CD14-positive monocyte (primary cell): ENCODE measurements around the gene PRRC2B. TPM values are rescaled to one million over a fixed set of nuclear protein-coding genes. Genes with fewer than 3 reads are reported as not detected.

Experiments
- DNase-seq, 3 donors: peaks; one replicate each; pipeline ENCODE4 v3.0.0-alpha.2; 2011 to 2022
- H2AFZ ChIP-seq: 2 replicates; pipeline ENCODE4 v1.6.0; 2012; ENCODE audit warnings: mild to moderate bottlenecking, low read depth, low read length, inconsistent platforms; ENCODE audit not compliant: insufficient read depth, poor library complexity, severe bottlenecking
- H3K27ac ChIP-seq, 2 donors: 1 replicate in 1 of 2; 2 replicates in 1 of 2; pipeline ENCODE4 v1.5.1; 2012 to 2013; ENCODE audit warnings: low read length in 2 of 2, control low read depth in 1 of 2, inconsistent platforms in 1 of 2, low read depth in 1 of 2, mild to moderate bottlenecking in 1 of 2
- H3K27me3 ChIP-seq, 2 donors: one replicate each; pipeline versions ENCODE4 v1.6.0 to v1.6.1; 2011 to 2013; ENCODE audit warnings: low read length in 2 of 2; ENCODE audit not compliant: control insufficient read depth in 2 of 2, insufficient read depth in 2 of 2
- H3K36me3 ChIP-seq, 2 donors: replicated peaks in 1 of 2; 1 replicate in 1 of 2; 2 replicates in 1 of 2; pipeline versions ENCODE4 v1.5.1 to v1.6.1; 2012 to 2013; ENCODE audit warnings: low read length in 2 of 2, control low read depth in 1 of 2, inconsistent platforms in 1 of 2, mild to moderate bottlenecking in 1 of 2; ENCODE audit not compliant: insufficient read depth in 2 of 2, control insufficient read depth in 1 of 2
- H3K4me1 ChIP-seq, 2 donors: 1 replicate in 1 of 2; 2 replicates in 1 of 2; pipeline versions ENCODE4 v1.5.1 to v1.6.1; 2012 to 2013; ENCODE audit warnings: low read length in 2 of 2, control low read depth in 1 of 2, inconsistent platforms in 1 of 2, mild to moderate bottlenecking in 1 of 2, moderate library complexity in 1 of 2; ENCODE audit not compliant: insufficient read depth in 2 of 2, control insufficient read depth in 1 of 2
- H3K4me2 ChIP-seq: replicated peaks from 2 replicates; pipeline ENCODE3; 2012; ENCODE audit warnings: low read length, moderate library complexity, mild to moderate bottlenecking; ENCODE audit not compliant: poor library complexity, severe bottlenecking; ENCODE audit errors: extremely low read depth
- H3K4me3 ChIP-seq, 3 experiments: fragments of 200-600 bp in 1 of 3; sonication (generic) in 1 of 3; replicated peaks in 1 of 3; 1 replicate in 2 of 3; 2 replicates in 1 of 3; pipeline ENCODE4 v1.5.1; 2011 to 2013; ENCODE audit warnings: low read length in 3 of 3, mild to moderate bottlenecking in 3 of 3, control low read depth in 2 of 3, low read depth in 2 of 3, inconsistent platforms in 1 of 3, moderate library complexity in 1 of 3
- H3K79me2 ChIP-seq: 2 replicates; pipeline ENCODE4 v1.6.0; 2012; ENCODE audit warnings: mild to moderate bottlenecking, control low read depth, inconsistent platforms, low read length, moderate library complexity; ENCODE audit not compliant: insufficient read depth
- H3K9ac ChIP-seq: 2 replicates; pipeline ENCODE4 v1.6.0; 2017; ENCODE audit warnings: low read length, mild to moderate bottlenecking; ENCODE audit not compliant: insufficient read depth, poor library complexity, severe bottlenecking
- H3K9me3 ChIP-seq, 2 donors: replicated peaks in 1 of 2; 1 replicate in 1 of 2; 2 replicates in 1 of 2; pipeline versions ENCODE4 v1.5.1 to v1.6.1; 2012 to 2013; ENCODE audit warnings: low read length in 2 of 2, control low read depth in 1 of 2; ENCODE audit not compliant: control insufficient read depth in 1 of 2, insufficient read depth in 1 of 2
- H4K20me1 ChIP-seq: 2 replicates; pipeline ENCODE4 v1.6.0; 2012; ENCODE audit warnings: mild to moderate bottlenecking, low read length, control low read depth, moderate library complexity; ENCODE audit not compliant: insufficient read depth
- H3K27ac Mint-ChIP-seq, 7 donors: one replicate each; pipeline ENCODE4 v1.8.0; 2020; ENCODE audit warnings: mild to moderate bottlenecking in 7 of 7, mixed read lengths in 7 of 7, moderate library complexity in 6 of 7, inconsistent platforms in 2 of 7
- H3K27me3 Mint-ChIP-seq, 3 donors: one replicate each; pipeline ENCODE4 v1.8.0; 2021 to 2022; ENCODE audit warnings: low read depth in 3 of 3, mild to moderate bottlenecking in 3 of 3, mixed read lengths in 3 of 3, moderate library complexity in 3 of 3, inconsistent platforms in 1 of 3
- H3K36me3 Mint-ChIP-seq, 2 donors: one replicate each; pipeline ENCODE4 v1.8.0; 2020; ENCODE audit warnings: mixed read lengths in 2 of 2, inconsistent platforms in 1 of 2, mild to moderate bottlenecking in 1 of 2
- H3K4me1 Mint-ChIP-seq: one replicate; pipeline ENCODE4 v1.8.0; 2020; ENCODE audit warnings: mild to moderate bottlenecking, mixed read lengths
- H3K4me3 Mint-ChIP-seq, 2 donors: one replicate each; pipeline ENCODE4 v1.8.0; 2020; ENCODE audit warnings: mild to moderate bottlenecking in 2 of 2, mixed read lengths in 2 of 2, moderate library complexity in 1 of 2
- H3K9me3 Mint-ChIP-seq, 7 donors: one replicate each; pipeline ENCODE4 v1.8.0; 2020 to 2022; ENCODE audit warnings: mixed read lengths in 7 of 7, mild to moderate bottlenecking in 6 of 7, moderate library complexity in 6 of 7, inconsistent platforms in 2 of 7
- WGBS: methylation state at CpG from one replicate; pipeline ENCODE4 v1.1.5; 2013; ENCODE audit warnings: missing lambda C conversion rate; ENCODE audit not compliant: insufficient coverage; 5-methylcytosine and 5-hydroxymethylcytosine counted together
- intact Hi-C, 2 donors: fragments of 100-400 bp; cut with micrococcal nuclease; formaldehyde crosslinking; loops; one replicate each; pipeline versions ENCODE4 v1.15.0 to v1.15.1; 2023
- polyA plus RNA-seq, 3 donors: library from polyadenylated mRNA; depleted of rRNA in 1 of 3; unstranded in 2 of 3; stranded (reverse) in 1 of 3; fragments of 300-500 nt in 2 of 3; fragments of >200 nt in 1 of 3; fragmentation: Illumina TruSeq in 2 of 3; gene quantifications; 1 replicate in 2 of 3; 2 replicates in 1 of 3; pipeline ENCODE4 v1.2.3, GENCODE V29; 2012 to 2021
- TF ChIP-seq, protein P1 (sequence below): fragments of 200-600 bp; IDR thresholded peaks from one replicate; pipeline ENCODE4 v1.8.0; 2022; ENCODE audit warnings: antibody characterized with exemption, mild to moderate bottlenecking

The PRRC2B gene
- polyA plus RNA-seq, 3 donors: 2.8 to 36.2 (median 8.6) TPM

DNA sequence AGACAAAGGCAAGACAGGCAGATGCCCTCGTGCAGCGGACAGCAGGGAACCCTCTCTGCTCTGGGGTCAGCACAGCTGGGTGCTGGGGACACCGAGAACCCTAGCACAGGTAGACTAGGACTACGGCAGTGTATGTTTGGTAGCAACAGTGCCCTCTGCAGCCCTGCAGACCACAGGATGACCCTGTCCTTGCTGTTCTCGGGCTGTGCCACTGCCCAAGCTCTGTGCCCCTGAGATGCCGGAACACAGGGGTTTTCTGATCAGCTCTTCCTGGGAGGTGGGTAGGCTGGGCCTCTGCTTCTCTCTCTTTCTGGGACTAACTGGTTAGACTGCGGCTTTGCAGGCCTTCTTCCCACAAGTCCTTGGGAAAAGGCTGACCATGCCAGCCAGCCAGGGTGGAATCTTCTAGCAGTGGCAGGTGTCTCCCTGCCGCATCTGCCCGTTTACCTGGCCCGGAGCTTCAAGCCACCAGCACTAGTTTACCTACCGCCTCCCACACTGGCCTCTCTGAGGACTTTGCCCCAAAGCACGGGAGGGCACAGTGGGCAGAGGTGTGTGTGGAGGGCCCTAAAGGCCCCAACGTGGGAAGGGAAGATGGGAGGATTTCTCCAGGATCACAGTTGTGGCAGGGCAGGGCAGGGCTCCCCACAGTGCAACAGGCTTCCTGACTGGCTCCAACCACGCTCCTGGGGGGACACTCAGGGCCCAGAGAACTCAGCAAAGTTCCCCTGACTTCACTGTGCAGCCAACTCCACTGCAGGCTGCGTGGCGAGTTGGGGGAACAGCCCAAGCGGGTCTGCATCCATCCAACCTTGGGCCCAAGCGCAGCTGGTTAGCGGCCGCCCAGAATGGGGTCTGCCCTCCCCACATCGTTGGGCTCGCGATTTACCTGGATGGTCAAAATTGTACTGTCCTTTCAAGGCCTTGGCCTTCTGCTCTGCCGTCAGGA is 136.0 kb downstream of the PRRC2B start:
- Mint-ChIP-seq H3K4me3 (peak overlapping the region; percentile 77 to 84), H3K36me3 (peaks cover 35 to 47% of the 10 kb centered on the region in 2 donors), H3K27ac (peak overlapping the region in 5 of 7 donors; percentile 57 to 82 (median 72)), H3K4me1 (peaks cover 11% of the 10 kb centered on the region), H3K9me3 (no peaks in the 10 kb centered on the region), H3K27me3 (peaks cover 2 to 6% (median 5%) of the 10 kb centered on the region in 3 donors)
- TF ChIP-seq, protein P1, sequence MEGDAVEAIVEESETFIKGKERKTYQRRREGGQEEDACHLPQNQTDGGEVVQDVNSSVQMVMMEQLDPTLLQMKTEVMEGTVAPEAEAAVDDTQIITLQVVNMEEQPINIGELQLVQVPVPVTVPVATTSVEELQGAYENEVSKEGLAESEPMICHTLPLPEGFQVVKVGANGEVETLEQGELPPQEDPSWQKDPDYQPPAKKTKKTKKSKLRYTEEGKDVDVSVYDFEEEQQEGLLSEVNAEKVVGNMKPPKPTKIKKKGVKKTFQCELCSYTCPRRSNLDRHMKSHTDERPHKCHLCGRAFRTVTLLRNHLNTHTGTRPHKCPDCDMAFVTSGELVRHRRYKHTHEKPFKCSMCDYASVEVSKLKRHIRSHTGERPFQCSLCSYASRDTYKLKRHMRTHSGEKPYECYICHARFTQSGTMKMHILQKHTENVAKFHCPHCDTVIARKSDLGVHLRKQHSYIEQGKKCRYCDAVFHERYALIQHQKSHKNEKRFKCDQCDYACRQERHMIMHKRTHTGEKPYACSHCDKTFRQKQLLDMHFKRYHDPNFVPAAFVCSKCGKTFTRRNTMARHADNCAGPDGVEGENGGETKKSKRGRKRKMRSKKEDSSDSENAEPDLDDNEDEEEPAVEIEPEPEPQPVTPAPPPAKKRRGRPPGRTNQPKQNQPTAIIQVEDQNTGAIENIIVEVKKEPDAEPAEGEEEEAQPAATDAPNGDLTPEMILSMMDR: no peak
- Histone ChIP-seq H3K79me2 (peaks cover 12% of the 10 kb centered on the region), H3K4me1 (peaks cover 13 to 18% of the 10 kb centered on the region in 2 donors), H3K36me3 (peaks cover 39 to 50% of the 10 kb centered on the region in 2 donors), H3K27me3 (no peaks in the 10 kb centered on the region), H3K27ac (peak overlapping the region in 1 of 2 donors; percentile 78), H3K4me3 (peak overlapping the region; percentile 52 to 88 (median 88)), H2AFZ (peak overlapping the region; percentile 98), H3K9ac (peak overlapping the region; percentile 87), H3K9me3 (no peaks in the 10 kb centered on the region), H3K4me2 (peak overlapping the region; percentile 92), H4K20me1 (no peaks in the 10 kb centered on the region)
- no peak for DNase-seq
- WGBS: 73% methylated on average over 23 of the region's 24 CpGs
- intact Hi-C loops: no loop called here

DNA sequence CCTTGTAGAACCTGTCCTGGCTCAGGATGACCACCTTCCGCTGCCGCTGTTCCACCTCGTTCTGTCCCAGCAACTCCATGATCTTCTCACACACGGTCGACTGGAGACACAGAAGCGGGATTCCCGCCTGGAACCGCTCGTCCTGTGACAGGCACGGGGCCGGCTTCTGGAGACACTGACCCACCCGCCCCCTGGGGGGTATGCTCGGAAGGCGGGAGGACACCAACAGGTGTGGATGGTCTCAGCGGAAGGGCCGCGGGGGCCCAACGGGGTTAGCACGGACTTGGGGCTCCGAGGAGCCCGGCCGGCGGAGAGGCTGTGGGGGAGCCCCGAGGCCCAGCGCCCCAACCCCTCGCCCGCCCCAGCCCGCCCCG is 136.6 kb downstream of the PRRC2B start:
- H3K36me3 Mint-ChIP-seq: peaks cover 31 to 42% of the 10 kb centered on the region in 2 donors
- TF ChIP-seq, protein P1: peak; percentile 29
- H3K36me3 ChIP-seq: peaks cover 34 to 43% of the 10 kb centered on the region in 2 donors
- peak overlapping the region; percentile 92 for H3K4me2 ChIP-seq
- H3K27me3 Mint-ChIP-seq: peaks cover 0 to 6% (median 5%) of the 10 kb centered on the region in 3 donors
- H3K4me3 ChIP-seq: peak overlapping the region; percentile 52 to 88 (median 88)
- H3K4me1 Mint-ChIP-seq: peaks cover 11% of the 10 kb centered on the region
- no peaks in the 10 kb centered on the region for H3K27me3 ChIP-seq
- peak overlapping the region in 6 of 7 donors; percentile 45 to 82 (median 69) for H3K27ac Mint-ChIP-seq
- H4K20me1 ChIP-seq: no peaks in the 10 kb centered on the region
- intact Hi-C loops: no loop called here
- peak overlapping the region in 1 of 2 donors; percentile 78 for H3K27ac ChIP-seq
- peak overlapping the region; percentile 87 for H3K9ac ChIP-seq
- 8% methylated on average over 28 of the region's 29 CpGs for WGBS
- H3K4me3 Mint-ChIP-seq: peak overlapping the region; percentile 77 to 84
- H3K9me3 ChIP-seq: no peaks in the 10 kb centered on the region
- H3K9me3 Mint-ChIP-seq: no peaks in the 10 kb centered on the region
- DNase-seq: peak in 1 of 3 donors; percentile 1
- H2AFZ ChIP-seq: peak overlapping the region; percentile 98
- H3K4me1 ChIP-seq: peaks cover 13 to 18% of the 10 kb centered on the region in 2 donors
- H3K79me2 ChIP-seq: peaks cover 12% of the 10 kb centered on the region
